HG03045 (cell line): ENCODE measurements around the gene PLCB2.

Experiments used
- ATAC-seq: cut with Tn5 transposase; IDR thresholded peaks from one replicate; pipeline ENCODE4 v1.9.1; 2021; ENCODE audit warnings: mild to moderate bottlenecking, moderate library complexity; ENCODE audit not compliant: unreplicated experiment

Gene PLCB2

GRCh38 chr15:40240619-40241221 is 67.0 kb downstream of the PLCB2 start:
- no peak for ATAC-seq

GRCh38 chr15:40239693-40240618 is 67.8 kb downstream of the PLCB2 start:
- no peak for ATAC-seq

- ATAC-seq: no peak
These were observed 68.4 kb downstream of the PLCB2 start for GRCh38 chr15:40239404-40239692.

GRCh38 chr15:40238532-40239403 is 69.0 kb downstream of the PLCB2 start, which contains the start of gene PAK6:
Gene PAK6, plus strand, starts transcription at chr15:40239063. Its CDS starts 25,723 bp downstream, at chr15:40264786.
- no peak for ATAC-seq
